K562 (cell line): ENCODE measurements around the gene NPAS1. TPM values are rescaled to one million over a fixed set of nuclear protein-coding genes. Genes with fewer than 3 reads are reported as not detected.
A peak's percentile ranks its signal among the peaks of the same experiment; 100 is the strongest.

Experiments used
- ATAC-seq: fragments of 200-7000 bp; cut with Tn5 transposase; 3 replicates; pipeline ENCODE4 v1.9.1; 2020; ENCODE audit warnings: moderate library complexity
- BruUV-seq: library from RNA; stranded (reverse); fragments of 400-500 nt; replicated peaks from 2 replicates; lab custom pipeline; 2021; lab: Mats Ljungman, UMichigan
- CTCF ChIA-PET: fragments of 300-600 bp; formaldehyde crosslinking; extraction: SDS; loops from one replicate; lab custom pipeline; 2021; ENCODE audit warnings: low intra/inter-chr PET ratio; lab: Yijun Ruan, JAX
- POLR2A ChIA-PET: fragments of 300-600, 350-650 bp; sonication (Branson Sonifier 250); formaldehyde crosslinking; extraction: SDS; loops from one replicate; lab custom pipeline; 2021; ENCODE audit warnings: antibody characterized with exemption, inconsistent platforms; lab: Yijun Ruan, JAX
- DNase-seq, 4 experiments: peaks; one replicate each; pipeline versions ENCODE4 v3.0.0 to v3.0.0-alpha.2; 2011 to 2018; ENCODE audit warnings: low spot score in 3 of 4, mixed read lengths in 3 of 4; ENCODE audit errors: extremely low read depth in 1 of 4
- FAIRE-seq: peaks from 2 replicates; lab custom pipeline; 2011; peaks lifted over from hg19 to GRCh38; lab: Jason Lieb, UNC
- H2AFZ ChIP-seq: 2 replicates; pipeline ENCODE4 v1.6.0; 2011; ENCODE audit warnings: low read depth, low read length, control low read depth, inconsistent platforms
- H3K27ac ChIP-seq: fragments of 200-600 bp; 3 replicates; pipeline ENCODE4 v1.8.0; 2011; ENCODE audit warnings: low read depth, mild to moderate bottlenecking, control low read depth, inconsistent platforms, low read length, moderate library complexity, mixed read lengths; ENCODE audit errors: extremely low read depth
- H3K27me3 ChIP-seq, 2 experiments: fragments of 300-600 bp in 1 of 2; 2 replicates in 1 of 2; 3 replicates in 1 of 2; pipeline versions ENCODE4 v1.6.0 to v1.8.0; 2011; ENCODE audit warnings: inconsistent platforms in 2 of 2, low read length in 2 of 2, mild to moderate bottlenecking in 1 of 2, mixed read lengths in 1 of 2, moderate library complexity in 1 of 2; ENCODE audit not compliant: control insufficient read depth in 2 of 2, insufficient read depth in 2 of 2
- H3K36me3 ChIP-seq: fragments of 300-600 bp; 3 replicates; pipeline ENCODE4 v1.8.0; 2011; ENCODE audit warnings: mild to moderate bottlenecking, low read length, inconsistent platforms; ENCODE audit not compliant: control insufficient read depth, insufficient read depth
- H3K4me1 ChIP-seq, 2 experiments: fragments of 200-600 bp in 1 of 2; replicated peaks in 1 of 2; 2 replicates in 1 of 2; 3 replicates in 1 of 2; pipeline versions ENCODE4 v1.5.1 to v1.8.0; 2011; ENCODE audit warnings: inconsistent platforms in 2 of 2, low read length in 2 of 2, mild to moderate bottlenecking in 1 of 2, mixed read lengths in 1 of 2, moderate library complexity in 1 of 2; ENCODE audit not compliant: control insufficient read depth in 2 of 2, insufficient read depth in 2 of 2
- H3K4me2 ChIP-seq: 2 replicates; pipeline ENCODE4 v1.6.1; 2011; ENCODE audit warnings: low read length, control low read depth, inconsistent platforms, mixed read lengths; ENCODE audit not compliant: insufficient read depth
- H3K4me3 ChIP-seq: fragments of 200-600 bp; sonication (generic), shearing (Covaris generic); 2 replicates; pipeline ENCODE4 v1.5.1; 2016; ENCODE audit warnings: control low read depth, inconsistent platforms
- H3K79me2 ChIP-seq: fragments of 200-600 bp; 3 replicates; pipeline ENCODE4 v1.8.0; 2011; ENCODE audit warnings: low read length, inconsistent platforms; ENCODE audit not compliant: control insufficient read depth, insufficient read depth
- H3K9ac ChIP-seq, 2 experiments: 2 replicates each; pipeline versions ENCODE4 v1.6.0 to v1.6.1; 2011; ENCODE audit warnings: low read depth in 2 of 2, low read length in 2 of 2, control low read depth in 1 of 2, inconsistent platforms in 1 of 2, mild to moderate bottlenecking in 1 of 2, mixed read lengths in 1 of 2; ENCODE audit not compliant: insufficient read depth in 1 of 2
- H3K9me1 ChIP-seq: one replicate; pipeline ENCODE4 v1.6.0; 2011; ENCODE audit warnings: inconsistent platforms, mild to moderate bottlenecking, low read length, moderate library complexity; ENCODE audit not compliant: control insufficient read depth, insufficient read depth
- H3K9me3 ChIP-seq: replicated peaks from 2 replicates; pipeline ENCODE4 v1.5.1; 2011; ENCODE audit warnings: low read depth, low read length, inconsistent platforms; ENCODE audit not compliant: control insufficient read depth, insufficient read depth
- H4K20me1 ChIP-seq: replicated peaks from 2 replicates; pipeline ENCODE4 v1.6.1; 2011; ENCODE audit warnings: low read length, inconsistent platforms, mixed read lengths; ENCODE audit not compliant: control insufficient read depth, insufficient read depth
- CEBPZ ChIP-seq: fragments of 150-350 bp; IDR thresholded peaks from 2 replicates; pipeline ENCODE4 v1.6.1; 2014; ENCODE audit warnings: low read depth, mild to moderate bottlenecking, low read length, borderline replicate concordance
- ELF1 ChIP-seq: fragments of 200-800 bp; sonication (Bioruptor generic); IDR thresholded peaks from 2 replicates; pipeline ENCODE4 v1.6.1; 2016; ENCODE audit warnings: missing genetic modification characterization, missing compliant biosample characterization
- ESRRB ChIP-seq: fragments of 250-450 bp; sonication (Bioruptor Pico); IDR thresholded peaks from 2 replicates; pipeline ENCODE4 v1.5.0; 2020; ENCODE audit warnings: mild to moderate bottlenecking, moderate library complexity, borderline replicate concordance
- GTF2A2 ChIP-seq: IDR thresholded peaks from 2 replicates; pipeline ENCODE4 v1.6.1; 2016; ENCODE audit warnings: mild to moderate bottlenecking, missing genetic modification characterization, missing compliant biosample characterization
- HES1 ChIP-seq: fragments of 450-650 bp; IDR thresholded peaks from 2 replicates; pipeline ENCODE4 v1.6.1; 2016; ENCODE audit warnings: low read depth, mild to moderate bottlenecking, moderate library complexity
- NCOR1 ChIP-seq: fragments of 450-650 bp; IDR thresholded peaks from 2 replicates; pipeline ENCODE4 v1.6.1; 2016; ENCODE audit warnings: mild to moderate bottlenecking, moderate library complexity
- PHF8 ChIP-seq: fragments of 200-600 bp; sonication (generic); IDR thresholded peaks from 2 replicates; pipeline ENCODE4 v1.6.1; 2012; ENCODE audit warnings: mixed run types, mild to moderate bottlenecking, inconsistent platforms, low read length, moderate library complexity, borderline replicate concordance
- PHTF2 ChIP-seq: fragments of 250-450 bp; sonication (Bioruptor Pico); IDR thresholded peaks from 2 replicates; pipeline ENCODE4 v1.5.0; 2021; ENCODE audit warnings: mild to moderate bottlenecking
- PTTG1 ChIP-seq: fragments of 450-650 bp; IDR thresholded peaks from 2 replicates; pipeline ENCODE4 v1.6.1; 2016; ENCODE audit warnings: low read depth, mild to moderate bottlenecking, missing genetic modification characterization, missing compliant biosample characterization
- RFX5 ChIP-seq: IDR thresholded peaks from 2 replicates; pipeline ENCODE4 v1.6.1; 2011; ENCODE audit warnings: low read depth, mild to moderate bottlenecking, improper control_type of control experiment, low read length
- ZNF217 ChIP-seq: sonication (generic); formaldehyde crosslinking; IDR thresholded peaks from 2 replicates; pipeline ENCODE4 v1.8.0; 2022; ENCODE audit warnings: mild to moderate bottlenecking, missing genetic modification reagents
- WGBS: fragments of 100-300 bp; shearing (Covaris generic); methylation state at CpG from one replicate; pipeline ENCODE4 v1.1.6; 2016; ENCODE audit warnings: low coverage, mixed read lengths; ENCODE audit not compliant: insufficient coverage; ENCODE audit errors: missing lambda C conversion rate; 5-methylcytosine and 5-hydroxymethylcytosine counted together
- in situ Hi-C: fragments of 300-500 bp; cut with MboI; formaldehyde crosslinking; loops from 4 replicates; pipeline ENCODE4 v1.15.0; 2018; ENCODE audit warnings: inconsistent platforms, mixed read lengths
- intact Hi-C: fragments of 100-400 bp; cut with micrococcal nuclease; formaldehyde crosslinking; loops from 2 replicates; pipeline ENCODE4 v1.14.2; 2022
- polyA plus RNA-seq, 8 experiments: library from polyadenylated mRNA; depleted of rRNA in 4 of 8; stranded (reverse) in 5 of 8; unstranded in 3 of 8; fragments of >200 nt; fragmentation: Nextera tagmentation in 2 of 8; fragmentation: Illumina TruSeq in 1 of 8; extraction: Ambion mirVana in 2 of 8; extraction: Trizol in 1 of 8; gene quantifications; 2 replicates each; pipeline versions ENCODE4 v1.2.1 to v1.2.3, GENCODE V29; 2011 to 2014; ENCODE audit warnings: inconsistent platforms in 1 of 8, missing spikeins in 1 of 8
- total RNA-seq, 7 experiments: library from RNA; depleted of rRNA in 6 of 7; stranded (reverse); fragments of >200 nt in 6 of 7; fragmentation: Illumina TruSeq in 2 of 7; extraction: Trizol in 2 of 7; gene quantifications; 2 replicates each; pipeline versions ENCODE4 v1.2.1 to v1.2.3, GENCODE V29; 2011 to 2021; ENCODE audit warnings: low replicate concordance in 1 of 7
- TF ChIP-seq, protein P1 (sequence below): IDR thresholded peaks from 2 replicates; pipeline ENCODE4 v1.6.1; 2014; ENCODE audit warnings: antibody characterized with exemption
- TF ChIP-seq, protein P2 (sequence below): fragments of 250-450 bp; sonication (Bioruptor Pico); IDR thresholded peaks from 2 replicates; pipeline ENCODE4 v1.5.0; 2021
- TF ChIP-seq, protein P3 (sequence below): fragments of 250-450 bp; sonication (Bioruptor Pico); IDR thresholded peaks from 2 replicates; pipeline ENCODE4 v1.9.0; 2021; ENCODE audit warnings: mild to moderate bottlenecking, inconsistent platforms

NPAS1 gene
- total and polyA plus RNA-seq, 9 of the 15 experiments (the other 6 are each of a cell fraction or from before 2014, with no cell fraction given), result 0.58 to 5.3 (median 2.0) TPM; not detected in 2

GRCh38 chr19:47057328-47057727, 37.7 kb downstream of the NPAS1 start:
- BruUV-seq, result no TSS peak
- H3K27ac ChIP-seq, result no peak overlapping the region
- no peaks in the 10 kb centered on the region for H3K79me2 ChIP-seq
- FAIRE-seq (no peak), DNase-seq (no peak), ATAC-seq (peak; percentile 65)
- ChIA-PET CTCF (no interaction called here), POLR2A (interaction anchor here (0.6 to 1.9 kb wide), 8 partner anchors 10 to 273 kb away, joined by 3 to 12 read pairs (median 3); partner anchors contain the start of gene NPAS1)
- H3K4me2 ChIP-seq, result no peak overlapping the region
- intact Hi-C loops, result no loop called here
- no peaks in the 10 kb centered on the region for H3K9me3 ChIP-seq
- H3K4me1 ChIP-seq, result peaks cover 3 to 17% of the 10 kb centered on the region in 2 experiments; a peak in 4 of 5 replicates
- WGBS, result 48% methylated on average over 2 of the region's 2 CpGs
- in situ Hi-C loops, result no loop called here
- H3K4me3 ChIP-seq, result no peak overlapping the region
- no peaks in the 10 kb centered on the region for H4K20me1 ChIP-seq
- H3K9ac ChIP-seq, result no peak overlapping the region; a peak in 1 of 4 replicates
- H3K27me3 ChIP-seq, result no peaks in the 10 kb centered on the region
- no peaks in the 10 kb centered on the region for H3K9me1 ChIP-seq
- H3K36me3 ChIP-seq, result no peaks in the 10 kb centered on the region
- no peak overlapping the region for H2AFZ ChIP-seq
- no peak for TF ChIP-seq PHF8
- TF ChIP-seq ESRRB (CRISPR knock-in tag), result no peak
- TF ChIP-seq NCOR1, result no peak
- no peak for TF ChIP-seq HES1
- no peak for TF ChIP-seq ZNF217
- no peak for TF ChIP-seq PTTG1
- no peak for TF ChIP-seq CEBPZ
- TF ChIP-seq, protein P1, sequence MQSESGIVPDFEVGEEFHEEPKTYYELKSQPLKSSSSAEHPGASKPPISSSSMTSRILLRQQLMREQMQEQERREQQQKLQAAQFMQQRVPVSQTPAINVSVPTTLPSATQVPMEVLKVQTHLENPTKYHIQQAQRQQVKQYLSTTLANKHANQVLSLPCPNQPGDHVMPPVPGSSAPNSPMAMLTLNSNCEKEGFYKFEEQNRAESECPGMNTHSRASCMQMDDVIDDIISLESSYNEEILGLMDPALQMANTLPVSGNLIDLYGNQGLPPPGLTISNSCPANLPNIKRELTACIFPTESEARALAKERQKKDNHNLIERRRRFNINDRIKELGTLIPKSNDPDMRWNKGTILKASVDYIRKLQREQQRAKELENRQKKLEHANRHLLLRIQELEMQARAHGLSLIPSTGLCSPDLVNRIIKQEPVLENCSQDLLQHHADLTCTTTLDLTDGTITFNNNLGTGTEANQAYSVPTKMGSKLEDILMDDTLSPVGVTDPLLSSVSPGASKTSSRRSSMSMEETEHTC, result no peak
- TF ChIP-seq ELF1 (tag), result no peak
- TF ChIP-seq GTF2A2 (tag), result no peak
- TF ChIP-seq RFX5, result no peak
- TF ChIP-seq, protein P2, sequence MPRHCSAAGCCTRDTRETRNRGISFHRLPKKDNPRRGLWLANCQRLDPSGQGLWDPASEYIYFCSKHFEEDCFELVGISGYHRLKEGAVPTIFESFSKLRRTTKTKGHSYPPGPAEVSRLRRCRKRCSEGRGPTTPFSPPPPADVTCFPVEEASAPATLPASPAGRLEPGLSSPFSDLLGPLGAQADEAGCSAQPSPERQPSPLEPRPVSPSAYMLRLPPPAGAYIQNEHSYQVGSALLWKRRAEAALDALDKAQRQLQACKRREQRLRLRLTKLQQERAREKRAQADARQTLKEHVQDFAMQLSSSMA, result no peak
- TF ChIP-seq, protein P3, sequence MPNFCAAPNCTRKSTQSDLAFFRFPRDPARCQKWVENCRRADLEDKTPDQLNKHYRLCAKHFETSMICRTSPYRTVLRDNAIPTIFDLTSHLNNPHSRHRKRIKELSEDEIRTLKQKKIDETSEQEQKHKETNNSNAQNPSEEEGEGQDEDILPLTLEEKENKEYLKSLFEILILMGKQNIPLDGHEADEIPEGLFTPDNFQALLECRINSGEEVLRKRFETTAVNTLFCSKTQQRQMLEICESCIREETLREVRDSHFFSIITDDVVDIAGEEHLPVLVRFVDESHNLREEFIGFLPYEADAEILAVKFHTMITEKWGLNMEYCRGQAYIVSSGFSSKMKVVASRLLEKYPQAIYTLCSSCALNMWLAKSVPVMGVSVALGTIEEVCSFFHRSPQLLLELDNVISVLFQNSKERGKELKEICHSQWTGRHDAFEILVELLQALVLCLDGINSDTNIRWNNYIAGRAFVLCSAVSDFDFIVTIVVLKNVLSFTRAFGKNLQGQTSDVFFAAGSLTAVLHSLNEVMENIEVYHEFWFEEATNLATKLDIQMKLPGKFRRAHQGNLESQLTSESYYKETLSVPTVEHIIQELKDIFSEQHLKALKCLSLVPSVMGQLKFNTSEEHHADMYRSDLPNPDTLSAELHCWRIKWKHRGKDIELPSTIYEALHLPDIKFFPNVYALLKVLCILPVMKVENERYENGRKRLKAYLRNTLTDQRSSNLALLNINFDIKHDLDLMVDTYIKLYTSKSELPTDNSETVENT, result no peak
- TF ChIP-seq PHTF2 (CRISPR knock-in tag), result no peak
